Ascending aorta (tissue), 2 donors: Measurements from ENCODE around the gene ZBTB12. TPM values are rescaled to one million over a fixed set of nuclear protein-coding genes. Genes with fewer than 3 reads are reported as not detected.

Source experiments
- DNase-seq, 2 donors: peaks; one replicate each; pipeline ENCODE4 v3.0.0-alpha.2; 2019; ENCODE audit warnings: low spot score in 2 of 2
- H3K27ac ChIP-seq, 2 donors: fragments of 200-600 bp; sonication (generic); one replicate each; pipeline ENCODE4 v1.5.1; 2016 to 2017; ENCODE audit warnings: mild to moderate bottlenecking in 1 of 2
- H3K27me3 ChIP-seq: fragments of 200-600 bp; sonication (generic); one replicate; pipeline ENCODE4 v1.5.1; 2017
- H3K36me3 ChIP-seq, 2 donors: fragments of 200-600 bp; sonication (generic); one replicate each; pipeline ENCODE4 v1.5.1; 2016
- H3K4me1 ChIP-seq, 2 donors: fragments of 200-600 bp; sonication (generic); one replicate each; pipeline ENCODE4 v1.5.1; 2016 to 2017; ENCODE audit warnings: mild to moderate bottlenecking in 1 of 2
- H3K4me3 ChIP-seq, 2 donors: fragments of 200-600 bp; sonication (generic); one replicate each; pipeline ENCODE4 v1.5.1; 2016 to 2017; ENCODE audit warnings: mild to moderate bottlenecking in 1 of 2
- H3K9me3 ChIP-seq, 2 donors: fragments of 200-600 bp; sonication (generic); one replicate each; pipeline ENCODE4 v1.5.1; 2016
- CTCF ChIP-seq, 3 experiments: fragments of 200-600 bp in 2 of 3; fragments of 450-650 bp in 1 of 3; sonication (generic) in 2 of 3; IDR thresholded peaks; one replicate each; pipeline ENCODE4 v1.5.1; 2016 to 2019; ENCODE audit warnings: antibody characterized with exemption in 3 of 3, mild to moderate bottlenecking in 1 of 3, moderate library complexity in 1 of 3
- intact Hi-C: fragments of 100-400 bp; cut with DNase I; formaldehyde crosslinking; loops from one replicate; pipeline ENCODE4 v1.15.1; 2023
- total RNA-seq: library from RNA; depleted of rRNA; stranded (reverse); fragments of >200 nt; gene quantifications from one replicate; pipeline ENCODE4 v1.1.0, GENCODE V29; 2016

ZBTB12 gene
- total RNA-seq = 7.3 TPM

DNA sequence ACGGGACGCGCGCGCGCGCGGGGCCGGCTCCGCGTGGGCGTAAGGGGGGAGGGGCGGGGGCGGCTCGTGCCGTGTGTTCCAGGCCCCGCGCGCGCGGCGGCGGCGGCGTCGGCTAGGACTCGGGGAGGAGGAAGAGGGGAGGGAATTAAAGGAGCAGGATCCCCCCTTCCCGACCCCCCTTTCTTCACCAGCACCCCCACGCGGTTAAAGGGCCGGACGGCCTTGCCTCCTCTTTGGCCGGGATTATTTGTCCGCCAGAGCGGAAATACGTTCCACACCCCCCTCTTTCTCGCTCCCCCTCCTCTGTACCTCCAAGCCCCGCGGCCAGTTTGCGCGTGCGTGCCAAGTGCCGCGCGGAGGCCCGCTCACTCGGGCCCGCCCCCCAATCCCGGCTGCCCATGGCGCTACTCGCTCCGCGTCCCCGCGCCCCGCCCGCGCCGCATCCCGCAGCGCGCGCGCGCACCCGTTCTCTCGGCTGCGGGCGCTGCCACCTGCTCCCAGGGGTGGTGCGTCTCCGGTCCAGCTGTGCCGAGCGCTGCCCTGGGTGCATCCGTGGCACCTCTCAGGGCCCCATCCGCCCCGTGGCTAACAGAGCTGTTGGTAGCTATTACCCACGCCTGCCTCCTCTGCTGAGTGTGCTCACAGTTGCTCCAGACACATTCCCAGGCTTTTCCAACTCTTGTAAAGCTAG lies at the start of gene ZBTB12:
TSS of gene ZBTB12 (minus strand) at position 134 of the 691 bp plus-strand sequence. CDS start 781 bp downstream, outside the sequence.
- H3K4me1 ChIP-seq = peaks cover 6 to 7% of the 10 kb centered on the region in 2 donors
- H3K27me3 ChIP-seq = no peaks in the 10 kb centered on the region
- no peaks in the 10 kb centered on the region for H3K9me3 ChIP-seq
- no peak for TF ChIP-seq CTCF (IDR thresholded peaks at IDR 0.05)
- peak within 1 kb of the TSS; percentile 79 to 88 for H3K4me3 ChIP-seq
- intact Hi-C loops = loop anchor here (2.0 to 5.0 kb wide), 2 partner anchors 43 to 1370 kb away; partner anchors contain the start of genes RPS18 and VPS52
- H3K36me3 ChIP-seq = no peaks in the 10 kb centered on the region
- DNase-seq = peak; percentile 63 to 94
- peak within 1 kb of the TSS; percentile 77 for H3K27ac ChIP-seq

DNA sequence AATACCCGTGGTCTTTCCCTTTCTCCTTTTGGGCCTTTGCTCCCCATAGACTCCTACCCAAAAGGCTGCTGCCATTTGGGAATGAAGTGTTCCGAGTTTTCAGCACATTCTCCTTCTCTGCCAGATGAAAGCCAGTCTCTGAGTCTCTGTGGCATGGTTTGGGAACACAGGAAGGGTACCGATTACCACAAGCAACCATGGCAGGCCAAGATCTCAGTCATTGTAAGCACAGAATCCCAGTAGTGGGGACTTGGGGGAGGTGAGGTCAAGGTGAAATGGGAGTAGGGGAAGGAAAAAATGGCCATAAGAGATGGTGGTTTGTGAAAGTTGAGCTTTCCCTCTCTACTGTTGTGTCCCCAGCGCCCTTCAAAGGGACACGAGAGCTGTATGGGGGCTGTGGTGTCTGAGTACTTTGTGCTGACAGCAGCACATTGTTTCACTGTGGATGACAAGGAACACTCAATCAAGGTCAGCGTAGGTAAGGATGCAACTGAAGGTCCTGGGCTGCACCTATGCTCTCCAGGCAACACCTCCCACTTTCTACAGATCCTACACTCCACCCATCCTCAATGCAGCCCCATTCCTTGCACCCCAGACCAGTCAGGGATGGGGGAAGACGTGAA lies 48.2 kb upstream of the ZBTB12 start:
- H3K9me3 ChIP-seq = no peaks in the 10 kb centered on the region
- DNase-seq = no peak
- peaks cover 23 to 34% of the 10 kb centered on the region in 2 donors for H3K36me3 ChIP-seq
- H3K4me3 ChIP-seq = no peak overlapping the region
- intact Hi-C loops = loop anchor here (5.0 kb wide), 1 partner anchor 268 kb away; the partner anchor contains the start of gene LY6G5C
- H3K27me3 ChIP-seq = no peaks in the 10 kb centered on the region
- no peak for TF ChIP-seq CTCF (IDR thresholded peaks at IDR 0.05)
- H3K4me1 ChIP-seq = peaks cover 3 to 12% of the 10 kb centered on the region in 2 donors
- no peak overlapping the region for H3K27ac ChIP-seq

- intact Hi-C loops = no loop called here
- DNase-seq = no peak
- H3K4me3 ChIP-seq = no peak overlapping the region
- peaks cover 3 to 16% of the 10 kb centered on the region in 2 donors for H3K4me1 ChIP-seq
- TF ChIP-seq CTCF (IDR thresholded peaks at IDR 0.05) = no peak
- H3K9me3 ChIP-seq = no peaks in the 10 kb centered on the region
- no peak overlapping the region for H3K27ac ChIP-seq
- H3K27me3 ChIP-seq = no peaks in the 10 kb centered on the region
- H3K36me3 ChIP-seq = peaks cover 12 to 23% of the 10 kb centered on the region in 2 donors
Measured at GRCh38 chr6:31948753-31949413, 47.0 kb upstream of the ZBTB12 start.

DNA sequence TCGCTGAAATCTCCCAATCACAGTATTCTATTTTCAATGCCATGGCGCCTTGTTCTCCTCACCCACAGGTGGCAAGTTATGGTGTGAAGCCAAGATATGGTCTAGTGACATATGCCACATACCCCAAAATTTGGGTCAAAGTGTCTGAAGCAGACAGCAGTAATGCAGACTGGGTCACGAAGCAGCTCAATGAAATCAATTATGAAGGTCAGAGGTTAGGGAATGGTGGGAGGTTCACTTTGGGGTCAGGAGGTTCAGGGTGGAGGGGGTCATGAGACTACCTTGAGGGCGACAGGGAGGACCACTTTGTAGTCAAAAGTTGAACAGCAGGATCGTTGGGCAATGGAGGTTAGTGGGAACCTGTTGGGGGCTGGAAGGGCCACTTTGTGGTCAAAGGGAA lies 46.4 kb upstream of the ZBTB12 start:
- intact Hi-C loops = no loop called here
- no peaks in the 10 kb centered on the region for H3K27me3 ChIP-seq
- no peak for DNase-seq

DNA sequence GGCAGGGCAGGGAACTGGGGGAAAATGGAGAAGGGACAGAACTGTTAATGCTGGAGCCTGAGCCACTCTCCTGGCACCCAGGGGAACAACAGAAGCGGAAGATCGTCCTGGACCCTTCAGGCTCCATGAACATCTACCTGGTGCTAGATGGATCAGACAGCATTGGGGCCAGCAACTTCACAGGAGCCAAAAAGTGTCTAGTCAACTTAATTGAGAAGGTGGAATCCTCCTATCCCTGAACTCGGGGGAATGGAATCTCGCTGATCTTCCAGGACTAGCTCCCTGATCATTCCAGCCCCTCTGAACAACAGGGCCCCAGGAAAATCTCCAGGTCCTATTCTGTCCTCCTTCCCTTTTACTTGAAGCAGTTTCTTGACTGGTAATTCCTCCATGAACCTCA lies 46.0 kb upstream of the ZBTB12 start:
- Histone ChIP-seq H3K4me3 (no peak overlapping the region), H3K9me3 (no peaks in the 10 kb centered on the region), H3K36me3 (peaks cover 2 to 13% of the 10 kb centered on the region in 2 donors), H3K27ac (no peak overlapping the region), H3K27me3 (no peaks in the 10 kb centered on the region), H3K4me1 (peaks cover 3 to 16% of the 10 kb centered on the region in 2 donors)
- intact Hi-C loops = no loop called here
- no peak for DNase-seq
- TF ChIP-seq CTCF (IDR thresholded peaks at IDR 0.05) = no peak

More for the DNA sequence above, 46.4 kb upstream of the ZBTB12 start:
- peaks cover 6 to 17% of the 10 kb centered on the region in 2 donors for H3K36me3 ChIP-seq
- H3K9me3 ChIP-seq = no peaks in the 10 kb centered on the region
- H3K27ac ChIP-seq = no peak overlapping the region
- no peak overlapping the region for H3K4me3 ChIP-seq
- no peak for TF ChIP-seq CTCF (IDR thresholded peaks at IDR 0.05)
- H3K4me1 ChIP-seq = peaks cover 3 to 16% of the 10 kb centered on the region in 2 donors
